HepG2 (cell line): ENCODE measurements around the gene ZNF282. TPM values are rescaled to one million over a fixed set of nuclear protein-coding genes. Genes with fewer than 3 reads are reported as not detected.

Experiments
- ARNT2 ChIP-seq: sonication (generic); formaldehyde crosslinking; IDR thresholded peaks from 2 replicates; pipeline ENCODE4 v1.8.0; 2022; ENCODE audit warnings: mild to moderate bottlenecking, low read depth, missing genetic modification reagents, moderate library complexity
- ATF2 ChIP-seq: sonication (generic); formaldehyde crosslinking; IDR thresholded peaks from 2 replicates; pipeline ENCODE4 v1.4.0; 2020; ENCODE audit warnings: missing genetic modification reagents
- ATF7 ChIP-seq, 2 experiments: fragments of 450-650 bp in 1 of 2; sonication (generic) in 1 of 2; formaldehyde crosslinking in 1 of 2; IDR thresholded peaks; 2 replicates each; pipeline versions ENCODE4 v1.4.0 to v1.6.1; 2016 to 2020; ENCODE audit warnings: antibody characterized with exemption in 1 of 2, mild to moderate bottlenecking in 1 of 2, missing genetic modification reagents in 1 of 2
- BORCS8-MEF2B ChIP-seq: sonication (generic); formaldehyde crosslinking; IDR thresholded peaks from 2 replicates; pipeline ENCODE4 v1.8.0; 2022; ENCODE audit warnings: mild to moderate bottlenecking, missing genetic modification reagents
- JDP2 ChIP-seq: sonication (generic); formaldehyde crosslinking; IDR thresholded peaks from 2 replicates; pipeline ENCODE4 v1.8.1; 2022; ENCODE audit warnings: missing genetic modification reagents, borderline replicate concordance
- KDM4B ChIP-seq: sonication (generic); formaldehyde crosslinking; IDR thresholded peaks from 2 replicates; pipeline ENCODE4 v1.4.0; 2020; ENCODE audit warnings: missing genetic modification reagents
- MLLT10 ChIP-seq: sonication (generic); formaldehyde crosslinking; IDR thresholded peaks from 2 replicates; pipeline ENCODE4 v1.4.0; 2020; ENCODE audit warnings: missing genetic modification reagents
- NCOA1 ChIP-seq: sonication (generic); formaldehyde crosslinking; IDR thresholded peaks from 2 replicates; pipeline ENCODE4 v1.9.0; 2021; ENCODE audit warnings: missing genetic modification reagents
- RELA ChIP-seq: sonication (generic); formaldehyde crosslinking; IDR thresholded peaks from 2 replicates; pipeline ENCODE4 v1.4.0; 2020; ENCODE audit warnings: missing genetic modification reagents
- TSC22D2 ChIP-seq: sonication (generic); formaldehyde crosslinking; IDR thresholded peaks from 2 replicates; pipeline ENCODE4 v1.5.1; 2020; ENCODE audit warnings: missing genetic modification reagents, mild to moderate bottlenecking, borderline replicate concordance
- ZNF234 ChIP-seq: sonication (generic); formaldehyde crosslinking; conservative IDR thresholded peaks from 2 replicates; pipeline ENCODE4 v1.5.1; 2020; ENCODE audit warnings: mild to moderate bottlenecking, missing genetic modification reagents
- ZNF281 ChIP-seq: sonication (generic); formaldehyde crosslinking; IDR thresholded peaks from 2 replicates; pipeline ENCODE4 v1.4.0; 2020; ENCODE audit warnings: missing genetic modification reagents, borderline replicate concordance
- ZNF296 ChIP-seq: sonication (generic); formaldehyde crosslinking; conservative IDR thresholded peaks from 2 replicates; pipeline ENCODE4 v1.5.0; 2020; ENCODE audit warnings: mild to moderate bottlenecking, missing genetic modification reagents
- ZNF354B ChIP-seq: sonication (generic); formaldehyde crosslinking; IDR thresholded peaks from 2 replicates; pipeline ENCODE4 v1.8.0; 2022; ENCODE audit warnings: mild to moderate bottlenecking, missing genetic modification reagents
- ZNF512B ChIP-seq: sonication (generic); formaldehyde crosslinking; IDR thresholded peaks from 2 replicates; pipeline ENCODE4 v1.5.1; 2020; ENCODE audit warnings: missing genetic modification reagents, mild to moderate bottlenecking, borderline replicate concordance
- ZNF770 ChIP-seq: sonication (generic); formaldehyde crosslinking; IDR thresholded peaks from 2 replicates; pipeline ENCODE4 v1.5.0; 2020; ENCODE audit warnings: mild to moderate bottlenecking, missing genetic modification reagents
- ZNF776 ChIP-seq: sonication (generic); formaldehyde crosslinking; IDR thresholded peaks from 2 replicates; pipeline ENCODE4 v1.4.0; 2020; ENCODE audit warnings: mild to moderate bottlenecking, missing genetic modification reagents
- polyA plus RNA-seq, 8 experiments: library from polyadenylated mRNA; depleted of rRNA in 3 of 8; stranded (reverse) in 7 of 8; unstranded in 1 of 8; fragments of >200 nt; fragmentation: Illumina TruSeq in 4 of 8; extraction: Trizol in 4 of 8; gene quantifications; 2 replicates each; pipeline versions ENCODE4 v1.2.1 to v1.2.3, GENCODE V29; 2011 to 2016; ENCODE audit warnings: low read depth in 4 of 8, missing spikeins in 1 of 8, mixed read lengths in 1 of 8; ENCODE audit not compliant: insufficient read depth in 1 of 8
- total RNA-seq, 5 experiments: library from RNA; depleted of rRNA; stranded (reverse); fragments of >200 nt; fragmentation: Illumina TruSeq; extraction: Trizol; gene quantifications; 2 replicates each; pipeline ENCODE4 v1.2.3, GENCODE V29; 2016; ENCODE audit warnings: low read depth in 1 of 5

ZNF282 gene
- total and polyA plus RNA-seq, 2 of the 13 experiments (the other 11 are each of a cell fraction or from before 2014, with no cell fraction given), result 9.1 to 20.9 TPM

- TF ChIP-seq ZNF234 (CRISPR knock-in tag) (no peak), BORCS8-MEF2B (CRISPR knock-in tag) (peak; percentile 1; the same call in 1 of the 2 replicates), JDP2 (CRISPR knock-in tag) (no peak; the same call in 1 of the 2 replicates), TSC22D2 (CRISPR knock-in tag) (0 out of 2 replicates have a peak, but pooled peaks have one; percentile 8), ZNF296 (CRISPR knock-in tag) (no peak), ATF2 (CRISPR knock-in tag) (no peak), ZNF512B (CRISPR knock-in tag) (no peak), ZNF354B (CRISPR knock-in tag) (no peak), RELA (no peak), MLLT10 (no peak), NCOA1 (CRISPR knock-in tag) (no peak), ATF7 (IDR thresholded peaks at IDR 0.05) (no peak), ATF7 (CRISPR knock-in tag; IDR thresholded peaks at IDR 0.05) (no peak), KDM4B (CRISPR knock-in tag) (no peak), ZNF776 (CRISPR knock-in tag) (peak; percentile 51; the same call in 1 of the 2 replicates), ARNT2 (peak; percentile 78), ZNF770 (CRISPR knock-in tag) (peak; percentile 38; the same call in 1 of the 2 replicates), ZNF281 (peak; percentile 94)
Observed at GRCh38 chr7:149147072-149147751, 48.1 kb upstream of the ZNF282 start, which contains the start of gene ZNF398 (continued).
